Measurements from ENCODE around the gene DCUN1D3. TPM values are rescaled to one million over a fixed set of nuclear protein-coding genes. Genes with fewer than 3 reads are reported as not detected.
A peak's percentile ranks its signal among the peaks of the same experiment; 100 is the strongest.

DCUN1D3 gene
- polyA plus RNA-seq, 1 donor (not counting 4 experiments of a cell fraction or from before 2014, with no cell fraction given), result 9.4 TPM

DNA sequence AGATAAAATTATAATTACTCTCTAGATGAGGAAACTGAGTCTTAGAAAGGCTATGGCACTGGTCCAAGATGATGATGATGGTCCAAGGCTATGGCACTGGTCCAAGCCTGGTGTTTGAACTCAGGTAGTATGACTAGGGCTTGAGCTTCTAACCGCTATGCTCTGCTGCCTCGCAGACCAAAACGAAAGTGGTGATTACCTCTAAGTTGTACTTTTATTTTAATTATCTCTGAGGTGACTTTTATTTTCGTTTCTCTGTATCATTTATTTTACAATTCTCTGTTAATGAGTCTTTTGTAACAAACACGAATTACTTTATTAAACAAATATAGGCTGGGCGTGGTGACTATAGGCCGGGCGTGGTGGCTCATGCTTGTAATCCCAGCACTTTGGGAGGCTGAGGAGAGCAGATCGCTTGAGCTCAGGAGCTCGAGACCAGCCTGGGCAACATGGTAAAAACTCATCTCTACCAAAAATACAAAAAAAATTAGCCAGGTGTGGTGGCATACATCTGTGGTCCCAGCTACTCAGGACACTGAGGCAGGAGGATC is 88.2 kb downstream of the DCUN1D3 start:
- no peak for DNase-seq (ENCODE audit: low read depth, low spot score)
- Histone ChIP-seq H3K4me1 (ENCODE audit: control insufficient read depth, extremely low read depth, insufficient read depth, low read length) (peaks cover 7% of the 10 kb centered on the region), H3K9me3 (ENCODE audit: control insufficient read depth, low read depth, low read length) (no peaks in the 10 kb centered on the region), H3K27ac (ENCODE audit: control insufficient read depth, insufficient read depth, low read length) (no peak overlapping the region), H3K4me3 (ENCODE audit: control insufficient read depth in 2 of 3, extremely low read depth in 1 of 3, insufficient read depth in 2 of 3, low read depth in 1 of 3, low read length in 3 of 3) (no peak overlapping the region), H3K4me2 (ENCODE audit: control insufficient read depth, extremely low read depth, insufficient read depth, low read depth, low read length) (no peak overlapping the region), H2AFZ (ENCODE audit: control insufficient read depth, low read length) (no peak overlapping the region), H3K9ac (ENCODE audit: control insufficient read depth, extremely low read depth, insufficient read depth, low read length) (no peak overlapping the region), H3K27me3 (ENCODE audit: control insufficient read depth, extremely low read depth, insufficient read depth, low read length) (no peaks in the 10 kb centered on the region), H3K9me1 (ENCODE audit: control insufficient read depth, extremely low read depth, insufficient read depth, low read length) (no peaks in the 10 kb centered on the region), H4K20me1 (ENCODE audit: control insufficient read depth, extremely low read depth, insufficient read depth, low read length) (no peaks in the 10 kb centered on the region), H3K36me3 (ENCODE audit: control insufficient read depth in 2 of 2, extremely low read depth in 1 of 2, insufficient read depth in 2 of 2, low read length in 2 of 2) (peaks cover 0 to 4% of the 10 kb centered on the region in 2 experiments), H3K79me2 (ENCODE audit: control insufficient read depth, insufficient read depth, low read length) (no peaks in the 10 kb centered on the region)
- TF ChIP-seq CTCF (optimal IDR thresholded peaks at IDR 0.05 in 1 of 3, IDR thresholded peaks at IDR 0.05 in 1 of 3, conservative IDR thresholded peaks at IDR 0.05 in 1 of 3; ENCODE audit: extremely low read depth in 1 of 3, insufficient read depth in 2 of 3, low read length in 3 of 3) (no peak), EZH2 (IDR thresholded peaks at IDR 0.05; ENCODE audit: low read length) (no peak)
- dilution Hi-C loops (cut with MboI; ENCODE audit: extremely low pct_ligation_motif_present, low sequenced_read_pairs), result no loop called here
- FAIRE-seq, result no peak

- no peaks in the 10 kb centered on the region for H3K9me3 ChIP-seq (ENCODE audit: control insufficient read depth, low read depth, low read length)
- dilution Hi-C loops (cut with MboI; ENCODE audit: extremely low pct_ligation_motif_present, low sequenced_read_pairs), result no loop called here
- H3K4me3 ChIP-seq (ENCODE audit: control insufficient read depth in 2 of 3, extremely low read depth in 1 of 3, insufficient read depth in 2 of 3, low read depth in 1 of 3, low read length in 3 of 3), result no peak overlapping the region
- H3K9me1 ChIP-seq (ENCODE audit: control insufficient read depth, extremely low read depth, insufficient read depth, low read length), result no peaks in the 10 kb centered on the region
- no peaks in the 10 kb centered on the region for H3K27me3 ChIP-seq (ENCODE audit: control insufficient read depth, extremely low read depth, insufficient read depth, low read length)
- H3K4me2 ChIP-seq (ENCODE audit: control insufficient read depth, extremely low read depth, insufficient read depth, low read depth, low read length), result peak overlapping the region; percentile 88
- TF ChIP-seq EZH2 (IDR thresholded peaks at IDR 0.05; ENCODE audit: low read length) (no peak), CTCF (optimal IDR thresholded peaks at IDR 0.05 in 1 of 3, IDR thresholded peaks at IDR 0.05 in 1 of 3, conservative IDR thresholded peaks at IDR 0.05 in 1 of 3; ENCODE audit: extremely low read depth in 1 of 3, insufficient read depth in 2 of 3, low read length in 3 of 3) (no peak)
- FAIRE-seq (no peak), DNase-seq (ENCODE audit: low read depth, low spot score) (no peak)
- H3K36me3 ChIP-seq (ENCODE audit: control insufficient read depth in 2 of 2, extremely low read depth in 1 of 2, insufficient read depth in 2 of 2, low read length in 2 of 2), result peaks cover 0 to 4% of the 10 kb centered on the region in 2 experiments
- no peak overlapping the region for H3K27ac ChIP-seq (ENCODE audit: control insufficient read depth, insufficient read depth, low read length)
- no peak overlapping the region for H3K9ac ChIP-seq (ENCODE audit: control insufficient read depth, extremely low read depth, insufficient read depth, low read length)
- H4K20me1 ChIP-seq (ENCODE audit: control insufficient read depth, extremely low read depth, insufficient read depth, low read length), result no peaks in the 10 kb centered on the region
- H3K79me2 ChIP-seq (ENCODE audit: control insufficient read depth, insufficient read depth, low read length), result peaks cover 2% of the 10 kb centered on the region
- peaks cover 7% of the 10 kb centered on the region for H3K4me1 ChIP-seq (ENCODE audit: control insufficient read depth, extremely low read depth, insufficient read depth, low read length)
- H2AFZ ChIP-seq (ENCODE audit: control insufficient read depth, low read length), result no peak overlapping the region
These were observed 92.3 kb downstream of the DCUN1D3 start for GRCh38 chr16:20807862-20808261.

Measured in keratinocyte (primary cell).